NCI-H510A treated with DMSO at 0.1 percent for 48 hours (cell line): ENCODE measurements around the gene INSYN1.

Source experiments
- DNase-seq: peaks from one replicate; lab custom pipeline; 2025; lab: John Stamatoyannopoulos, UW

INSYN1 gene

DNA sequence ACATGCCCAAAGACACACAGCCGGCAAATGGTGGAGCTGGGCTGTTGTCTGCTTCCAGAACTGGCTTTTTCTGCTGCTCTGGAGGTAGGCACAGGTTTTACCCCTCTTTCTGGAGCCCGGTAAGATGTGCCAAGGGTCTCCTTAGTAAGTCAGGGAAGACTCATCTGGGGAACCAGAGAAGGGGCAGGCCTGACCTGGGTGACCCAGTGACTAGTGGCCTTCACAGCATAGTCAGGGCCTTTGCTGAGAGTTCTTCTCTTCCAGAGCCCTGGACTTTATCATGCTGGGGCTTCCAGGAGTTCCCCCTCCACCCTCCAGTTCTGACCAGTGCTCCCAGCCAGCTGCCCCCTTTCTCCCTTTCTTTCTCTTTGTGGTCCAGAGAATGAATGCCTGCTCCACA, 65.8 kb downstream of the INSYN1 start:
- DNase-seq, result no peak

DNA sequence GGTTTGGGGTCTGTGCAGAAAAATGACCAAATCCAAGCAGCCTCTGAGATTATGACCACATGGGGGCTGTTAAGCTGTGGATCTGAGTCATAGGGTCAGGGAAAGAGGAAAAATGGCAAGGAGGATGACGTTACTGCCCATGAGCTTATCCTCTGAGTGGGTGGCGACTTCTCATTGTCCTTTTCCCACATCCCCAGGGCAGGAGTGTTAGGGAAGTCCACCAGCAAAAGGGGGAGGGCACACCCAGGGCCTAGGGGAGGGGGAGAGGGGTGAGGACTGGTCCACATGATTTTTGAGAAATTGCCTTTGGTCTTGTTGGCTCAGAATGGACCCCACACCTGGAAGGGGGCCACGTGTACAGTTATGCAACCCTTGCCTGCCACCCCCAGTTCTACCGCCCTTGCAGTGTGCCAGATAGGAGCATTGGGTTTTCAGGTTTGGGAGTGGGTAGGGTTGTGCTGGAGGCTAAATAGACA, 66.3 kb downstream of the INSYN1 start:
- no peak for DNase-seq

DNA sequence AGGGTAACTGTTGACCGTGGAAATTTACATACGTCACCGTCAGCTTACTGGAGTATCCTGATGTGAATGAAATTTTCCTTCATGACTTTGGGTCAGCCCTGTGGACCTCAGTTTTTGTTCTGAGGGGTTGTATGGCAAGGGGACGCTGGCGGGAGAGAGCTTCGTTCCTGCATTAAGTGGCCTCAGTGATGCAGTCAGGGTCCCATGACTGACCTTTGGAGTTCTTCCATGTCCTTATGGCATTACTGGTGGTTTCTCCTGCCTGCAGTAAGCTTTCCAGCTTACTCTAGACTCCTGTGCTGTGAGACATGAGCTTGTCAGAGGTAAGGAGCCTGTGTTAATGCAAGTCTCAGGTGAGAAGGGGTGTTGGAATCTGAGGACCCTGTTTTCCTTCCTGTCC, 67.2 kb downstream of the INSYN1 start:
- DNase-seq, result no peak
